Measurements from ENCODE around the gene PCSK9. TPM values are rescaled to one million over a fixed set of nuclear protein-coding genes. Genes with fewer than 3 reads are reported as not detected.

Gene PCSK9
- total RNA-seq, 1 donor from 2014 or later: not detected

DNA sequence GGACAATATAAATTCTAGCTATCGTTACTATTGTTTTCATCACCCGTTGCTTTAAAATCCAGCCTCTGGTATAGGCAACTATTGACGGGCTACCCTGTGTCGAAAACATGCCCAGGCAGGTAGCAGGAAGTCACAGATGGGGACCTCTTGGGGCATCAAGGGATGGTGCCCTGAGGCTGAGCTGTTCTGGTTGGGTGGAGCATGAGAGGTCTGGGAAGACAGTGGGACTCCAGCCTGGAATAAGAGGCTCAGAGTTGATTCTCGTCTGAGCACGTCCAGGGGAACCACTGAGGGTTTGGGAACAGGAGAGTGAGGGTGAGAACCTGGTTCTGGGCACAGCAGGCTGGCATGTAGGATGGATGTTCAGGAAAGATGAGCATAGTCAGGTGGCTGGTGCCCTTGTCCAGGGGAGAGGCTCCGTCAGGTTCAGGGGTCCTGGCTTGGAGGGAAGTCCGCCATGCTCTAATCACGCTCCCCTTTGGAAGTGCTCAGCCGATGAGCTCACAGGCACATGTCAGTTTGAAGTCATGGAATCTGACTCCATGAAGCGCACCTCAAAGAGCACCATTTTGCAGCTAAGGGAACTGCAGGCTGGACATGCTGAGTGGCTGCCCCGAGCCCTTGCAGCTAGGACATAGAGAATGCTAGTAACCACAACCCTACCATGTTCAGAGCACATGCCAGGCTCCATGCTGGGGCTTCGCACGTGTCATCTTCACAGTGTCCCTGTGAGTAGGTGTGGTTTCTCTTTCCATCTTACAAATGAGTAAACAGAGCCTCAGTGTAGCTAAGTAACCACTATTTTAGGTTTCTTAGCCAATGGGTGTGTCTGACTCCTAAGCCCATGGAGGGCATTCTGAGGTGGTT is 21.0 kb downstream of the PCSK9 start:
- no peak for DNase-seq

DNA sequence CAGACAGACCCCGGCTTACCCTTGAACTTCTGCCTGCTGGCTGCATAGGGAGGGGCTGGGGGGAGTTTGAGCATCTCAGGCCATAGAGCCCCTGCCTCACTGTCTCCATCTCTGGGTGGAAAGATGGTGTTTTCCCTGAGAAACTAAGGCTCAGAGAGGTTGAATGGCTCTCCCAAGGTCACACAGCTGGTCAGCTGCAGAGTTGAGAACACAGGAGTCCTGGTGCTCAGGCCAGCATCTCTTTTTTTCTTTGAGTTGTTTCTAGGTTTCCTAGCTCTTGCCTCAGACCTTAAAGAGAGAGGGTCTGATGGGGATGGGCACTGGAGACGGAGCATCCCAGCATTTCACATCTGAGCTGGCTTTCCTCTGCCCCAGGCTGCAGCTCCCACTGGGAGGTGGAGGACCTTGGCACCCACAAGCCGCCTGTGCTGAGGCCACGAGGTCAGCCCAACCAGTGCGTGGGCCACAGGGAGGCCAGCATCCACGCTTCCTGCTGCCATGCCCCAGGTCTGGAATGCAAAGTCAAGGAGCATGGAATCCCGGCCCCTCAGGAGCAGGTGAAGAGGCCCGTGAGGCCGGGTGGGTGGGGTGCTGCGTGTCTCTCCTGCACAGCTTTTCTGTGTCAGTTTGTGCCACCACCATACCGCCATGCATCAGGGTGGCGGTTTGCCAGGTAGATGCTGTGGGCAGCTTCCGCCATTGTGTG is 21.8 kb downstream of the PCSK9 start:
- no peak for DNase-seq

DNA sequence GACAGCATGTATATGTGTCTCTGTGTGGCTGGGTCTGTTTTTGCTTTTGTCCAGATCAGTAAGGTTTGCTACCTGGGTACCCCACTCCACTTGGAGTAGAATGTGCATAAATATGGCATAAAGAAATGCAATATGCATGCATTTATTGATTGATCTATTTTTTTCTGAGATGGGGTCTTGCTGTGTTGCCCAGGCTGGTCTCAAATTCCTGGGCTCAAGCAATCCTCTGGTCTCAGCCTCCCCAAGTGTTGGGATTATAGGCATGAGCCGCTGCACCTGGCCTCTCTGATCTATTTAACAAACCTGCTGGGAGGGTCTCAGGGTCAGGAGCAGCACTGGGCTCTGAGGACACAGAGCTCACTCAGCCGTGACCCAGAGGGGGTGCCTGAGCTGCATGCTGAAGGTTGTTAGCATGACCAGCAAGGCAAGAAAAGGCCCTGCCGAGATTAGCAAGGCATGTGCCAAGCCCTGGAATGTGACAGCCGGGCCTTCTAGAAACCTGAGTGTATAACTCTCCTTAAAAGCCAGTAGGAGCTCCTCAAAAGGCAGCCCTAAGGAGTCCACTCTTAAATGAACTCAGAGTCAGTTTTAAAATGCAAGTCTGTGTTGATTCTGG is 22.5 kb downstream of the PCSK9 start:
- DNase-seq: no peak

DNA sequence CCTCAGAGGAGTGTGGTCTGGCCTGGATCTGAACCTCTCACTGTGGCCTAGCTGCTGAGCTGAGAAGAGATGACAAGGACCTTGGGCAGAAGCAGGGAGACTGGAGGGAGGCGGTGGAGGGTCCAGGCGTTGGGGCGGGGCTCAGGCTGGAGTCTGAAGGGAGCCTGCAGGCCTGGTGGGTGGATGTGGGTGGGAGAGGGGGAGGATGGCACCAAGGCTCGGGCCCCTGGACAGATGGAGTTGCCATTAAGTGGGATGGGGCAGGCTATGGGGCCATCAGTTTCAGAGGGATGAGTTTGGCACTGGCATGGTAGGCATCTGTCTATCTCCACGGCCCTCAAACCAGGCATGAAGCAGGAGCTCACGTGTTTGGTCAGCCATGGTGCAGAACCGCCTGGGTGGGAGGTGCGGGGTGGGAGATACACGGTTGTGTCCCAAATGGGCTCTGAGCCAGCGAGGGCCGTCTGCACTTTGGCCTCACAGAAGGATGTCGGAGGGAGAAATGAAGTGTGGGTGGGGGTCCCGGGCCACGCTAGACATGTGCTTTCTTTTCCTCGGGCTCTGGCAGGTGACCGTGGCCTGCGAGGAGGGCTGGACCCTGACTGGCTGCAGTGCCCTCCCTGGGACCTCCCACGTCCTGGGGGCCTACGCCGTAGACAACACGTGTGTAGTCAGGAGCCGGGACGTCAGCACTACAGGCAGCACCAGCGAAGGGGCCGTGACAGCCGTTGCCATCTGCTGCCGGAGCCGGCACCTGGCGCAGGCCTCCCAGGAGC is 23.6 kb downstream of the PCSK9 start:
- no peak for DNase-seq

DNA sequence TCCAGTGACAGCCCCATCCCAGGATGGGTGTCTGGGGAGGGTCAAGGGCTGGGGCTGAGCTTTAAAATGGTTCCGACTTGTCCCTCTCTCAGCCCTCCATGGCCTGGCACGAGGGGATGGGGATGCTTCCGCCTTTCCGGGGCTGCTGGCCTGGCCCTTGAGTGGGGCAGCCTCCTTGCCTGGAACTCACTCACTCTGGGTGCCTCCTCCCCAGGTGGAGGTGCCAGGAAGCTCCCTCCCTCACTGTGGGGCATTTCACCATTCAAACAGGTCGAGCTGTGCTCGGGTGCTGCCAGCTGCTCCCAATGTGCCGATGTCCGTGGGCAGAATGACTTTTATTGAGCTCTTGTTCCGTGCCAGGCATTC is 24.2 kb downstream of the PCSK9 start:
- DNase-seq: no peak

DNA sequence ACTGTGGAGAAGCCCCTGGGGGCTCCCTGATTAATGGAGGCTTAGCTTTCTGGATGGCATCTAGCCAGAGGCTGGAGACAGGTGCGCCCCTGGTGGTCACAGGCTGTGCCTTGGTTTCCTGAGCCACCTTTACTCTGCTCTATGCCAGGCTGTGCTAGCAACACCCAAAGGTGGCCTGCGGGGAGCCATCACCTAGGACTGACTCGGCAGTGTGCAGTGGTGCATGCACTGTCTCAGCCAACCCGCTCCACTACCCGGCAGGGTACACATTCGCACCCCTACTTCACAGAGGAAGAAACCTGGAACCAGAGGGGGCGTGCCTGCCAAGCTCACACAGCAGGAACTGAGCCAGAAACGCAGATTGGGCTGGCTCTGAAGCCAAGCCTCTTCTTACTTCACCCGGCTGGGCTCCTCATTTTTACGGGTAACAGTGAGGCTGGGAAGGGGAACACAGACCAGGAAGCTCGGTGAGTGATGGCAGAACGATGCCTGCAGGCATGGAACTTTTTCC is 24.8 kb downstream of the PCSK9 start:
- peak; percentile 9 for DNase-seq

DNA sequence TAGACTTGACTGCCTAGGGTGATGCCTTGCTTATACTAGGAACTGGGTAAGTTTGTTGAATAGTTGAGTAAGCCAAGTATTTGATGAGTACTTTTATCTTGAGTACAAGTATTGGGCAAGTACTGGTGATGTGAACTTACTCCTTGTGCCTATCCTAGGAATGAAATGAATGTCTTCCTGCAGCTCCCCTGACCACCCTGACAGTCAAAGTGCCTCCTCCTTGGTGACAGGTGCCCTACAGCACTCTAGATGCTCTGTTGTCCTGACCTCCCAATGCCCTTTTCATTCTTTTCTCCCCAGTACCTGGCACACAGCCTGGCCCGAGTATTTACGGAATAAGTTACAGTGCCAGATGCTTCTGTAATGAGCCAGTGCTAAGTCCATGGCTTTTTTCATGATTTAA is 25.5 kb downstream of the PCSK9 start:
- DNase-seq: no peak

DNA sequence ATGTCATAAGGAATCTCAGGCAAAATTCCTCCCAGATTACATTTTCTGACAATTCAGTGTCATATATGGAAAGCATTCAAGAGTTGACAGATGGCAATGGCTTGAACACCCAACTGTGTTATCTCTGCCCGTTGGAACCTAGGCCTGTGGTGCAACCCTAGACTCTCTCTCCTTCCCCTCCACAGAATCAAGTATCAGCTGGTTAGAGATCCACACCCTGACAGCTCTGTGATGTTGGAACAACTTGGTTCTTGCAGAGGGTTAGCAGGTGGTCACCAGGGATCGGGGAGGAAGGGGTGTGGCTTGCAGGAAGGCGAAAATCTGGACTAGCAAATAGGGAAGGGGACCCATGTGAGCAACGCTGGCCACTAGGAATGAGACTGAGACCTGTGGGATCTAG is 26.3 kb downstream of the PCSK9 start:
- DNase-seq: no peak

DNA sequence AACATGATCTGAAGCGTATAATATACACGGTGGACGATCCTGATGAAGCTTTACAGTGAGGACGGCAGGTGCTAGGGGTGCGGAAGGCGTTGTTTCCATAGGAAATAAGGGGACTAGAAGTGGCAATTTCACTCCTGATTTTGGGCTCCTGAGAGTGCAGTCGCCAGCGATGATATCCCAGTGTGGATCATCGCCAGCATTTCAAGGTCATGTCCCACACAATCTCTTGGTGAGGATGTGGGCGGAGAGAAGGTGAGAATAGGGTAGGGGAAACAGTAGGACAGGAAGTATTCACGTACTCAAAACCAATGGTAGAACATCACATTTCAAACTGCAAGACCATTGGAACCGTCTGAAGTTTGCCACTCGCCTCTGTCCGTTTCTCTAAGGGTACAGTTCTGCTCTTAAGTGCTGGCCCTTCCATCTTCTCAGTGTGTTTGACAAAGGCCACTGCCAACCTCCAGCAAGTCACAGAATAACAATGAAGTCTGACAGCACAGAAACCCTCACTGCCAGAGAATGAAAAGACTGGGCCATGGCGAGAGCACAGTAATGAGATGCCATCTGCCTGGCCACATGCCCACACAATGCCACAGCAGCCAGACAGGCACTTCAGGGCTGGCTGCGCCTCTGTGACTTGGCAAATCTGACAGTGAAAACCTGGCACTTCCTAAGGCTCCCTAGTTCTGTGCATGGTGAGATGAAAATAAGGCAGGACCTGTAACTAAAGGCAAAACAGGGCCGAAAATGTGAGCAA is 27.9 kb downstream of the PCSK9 start:
- DNase-seq: no peak

DNA sequence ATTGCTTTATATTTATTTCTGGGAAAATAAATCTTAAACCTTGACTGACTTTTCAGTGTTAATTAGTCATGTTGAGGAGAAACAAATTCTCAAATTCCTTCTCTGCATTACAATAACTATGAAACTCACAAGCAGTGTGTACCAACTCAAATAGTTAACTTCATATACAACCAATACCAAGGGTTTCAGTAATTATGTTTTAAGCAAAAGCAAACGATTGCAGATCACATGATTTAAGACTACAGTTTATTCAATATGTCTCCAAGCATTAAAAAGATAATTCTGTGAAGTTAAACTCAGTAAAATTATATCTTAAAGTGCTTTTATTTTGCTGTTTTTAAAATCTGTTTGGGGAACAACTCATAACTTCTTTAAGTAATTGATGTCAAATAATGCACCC is 28.6 kb downstream of the PCSK9 start:
- no peak for DNase-seq

DNA sequence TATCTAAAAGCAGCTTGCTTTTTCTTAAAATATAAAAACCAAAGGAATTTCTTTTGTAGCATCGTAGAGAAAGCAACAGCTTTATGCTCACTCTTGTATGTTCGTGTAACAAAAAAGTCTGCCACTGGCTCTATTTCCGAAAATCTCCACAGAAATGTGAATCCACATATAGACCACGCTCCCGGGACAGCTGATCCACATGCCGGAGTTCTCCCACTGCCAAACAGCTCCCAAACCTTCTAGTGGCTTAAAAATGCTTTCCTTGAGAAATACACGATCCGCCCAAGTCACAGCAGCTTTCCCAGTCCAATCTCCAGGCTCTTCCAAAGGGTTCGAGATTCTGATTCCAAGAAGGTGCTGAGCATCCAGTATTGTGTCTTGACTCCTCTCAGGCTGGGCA is 29.3 kb downstream of the PCSK9 start:
- no peak for DNase-seq

DNA sequence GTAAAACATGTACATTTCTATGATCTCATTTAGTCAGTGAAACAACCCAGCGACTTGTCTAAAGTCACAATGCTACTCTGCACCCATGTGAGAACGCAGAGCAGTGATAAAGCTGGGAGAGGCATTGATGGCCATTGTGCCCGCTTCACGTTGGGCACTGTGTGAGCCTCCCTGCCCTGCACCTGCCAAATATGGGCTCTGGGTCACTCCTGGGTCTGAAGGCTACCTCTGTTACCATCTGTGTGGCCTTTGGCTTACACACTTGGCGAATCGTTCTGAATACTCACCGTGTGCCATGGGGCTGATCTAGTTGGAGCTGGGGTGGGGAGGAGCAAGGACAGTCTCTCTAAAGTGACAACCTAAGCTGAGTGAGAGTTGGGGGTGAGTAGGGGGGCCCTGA is 29.9 kb downstream of the PCSK9 start:
- DNase-seq: no peak

DNA sequence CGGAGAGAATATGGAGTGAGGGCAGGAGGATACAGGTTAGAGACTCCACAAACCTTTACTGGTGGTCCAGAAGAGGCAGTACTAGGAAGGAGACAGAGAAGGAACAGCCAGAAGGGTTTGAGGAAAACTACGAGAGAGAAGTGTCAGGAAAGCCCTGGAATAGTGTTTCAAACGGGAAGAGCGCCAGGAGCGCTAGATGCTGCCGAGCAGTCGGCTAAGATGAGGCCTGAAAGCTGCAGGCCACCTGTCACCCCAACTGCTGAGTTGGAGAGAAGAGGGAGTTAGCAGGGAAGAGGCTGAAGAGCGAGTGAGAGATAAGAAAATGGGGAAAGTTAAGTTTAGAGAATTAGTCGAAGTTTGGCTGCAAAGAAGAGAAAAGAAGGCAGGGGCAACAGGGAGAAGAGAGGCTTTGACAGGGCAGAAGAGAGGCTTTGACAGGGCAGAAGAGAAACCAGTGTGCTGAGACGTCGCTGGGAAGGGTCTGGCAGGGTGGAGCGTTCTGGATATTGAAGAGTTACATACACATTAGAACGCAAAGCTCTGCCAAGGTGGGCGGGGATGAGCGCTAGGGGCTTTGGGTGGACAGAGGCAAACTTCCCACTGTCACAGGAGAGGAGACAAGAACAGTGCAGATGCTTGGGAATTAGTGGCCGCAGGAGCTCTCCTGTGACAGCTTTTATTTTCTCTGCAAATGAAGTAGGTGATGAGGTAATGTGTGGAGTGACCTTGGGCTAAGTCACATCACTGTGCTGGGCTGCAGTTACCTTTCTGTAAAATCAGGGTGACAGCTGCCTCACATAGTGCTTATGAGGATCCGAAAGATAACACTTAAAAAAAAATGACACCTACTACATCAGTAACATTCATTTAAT is 31.2 kb downstream of the PCSK9 start:
- no peak for DNase-seq

DNA sequence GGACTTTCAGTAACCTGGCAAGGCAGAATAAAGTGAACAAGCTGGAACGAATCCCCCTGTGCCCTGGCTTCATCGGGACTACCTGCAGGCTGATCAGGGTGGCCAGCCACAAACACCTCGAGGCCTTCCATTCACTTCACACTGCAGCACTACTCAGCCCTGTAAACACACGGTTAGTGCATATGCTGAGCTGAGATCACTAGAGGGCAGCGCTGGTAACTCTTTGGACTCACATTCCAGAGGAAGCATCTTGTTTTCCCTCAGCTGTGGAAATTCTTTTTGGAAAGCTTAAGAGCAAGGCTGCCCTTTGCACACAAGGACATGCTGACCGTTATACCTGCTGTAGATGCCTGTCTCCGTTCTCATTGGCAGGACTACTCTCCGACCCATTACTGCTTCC is 32.1 kb downstream of the PCSK9 start:
- DNase-seq: peak; percentile 77

DNA sequence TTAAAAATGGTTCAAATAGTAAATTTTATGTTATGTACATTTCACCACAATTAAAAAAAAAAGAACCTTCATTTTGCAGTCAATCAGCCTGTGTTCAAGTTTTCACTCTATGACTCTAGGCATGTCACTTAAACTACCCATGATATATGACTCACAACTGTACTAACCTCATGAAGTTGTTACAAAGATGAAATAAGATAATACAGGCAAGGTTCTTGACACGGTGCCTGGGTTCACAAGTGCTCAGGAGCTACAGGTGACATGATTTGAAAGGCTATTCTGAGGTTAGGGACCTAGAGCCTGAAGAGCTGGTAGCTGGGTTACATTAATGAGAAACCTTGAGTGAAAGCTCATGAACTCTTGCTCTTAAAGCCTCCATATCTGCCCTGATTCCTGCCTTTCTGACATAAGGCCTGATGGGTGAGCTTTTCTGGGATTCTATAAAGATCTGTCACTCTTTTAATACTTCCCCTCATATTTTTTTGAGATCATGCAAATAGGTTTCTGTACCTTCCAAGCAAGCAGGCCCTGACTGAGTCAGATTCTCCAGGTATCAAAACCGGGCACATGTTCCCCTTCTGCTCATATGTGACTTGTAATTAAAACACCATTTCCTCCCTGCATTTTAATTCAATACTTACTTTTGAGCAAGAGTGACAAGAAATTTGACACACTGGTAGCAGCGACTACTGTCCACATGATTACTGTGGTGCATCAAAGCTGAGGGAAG is 34.0 kb downstream of the PCSK9 start:
- no peak for DNase-seq

DNA sequence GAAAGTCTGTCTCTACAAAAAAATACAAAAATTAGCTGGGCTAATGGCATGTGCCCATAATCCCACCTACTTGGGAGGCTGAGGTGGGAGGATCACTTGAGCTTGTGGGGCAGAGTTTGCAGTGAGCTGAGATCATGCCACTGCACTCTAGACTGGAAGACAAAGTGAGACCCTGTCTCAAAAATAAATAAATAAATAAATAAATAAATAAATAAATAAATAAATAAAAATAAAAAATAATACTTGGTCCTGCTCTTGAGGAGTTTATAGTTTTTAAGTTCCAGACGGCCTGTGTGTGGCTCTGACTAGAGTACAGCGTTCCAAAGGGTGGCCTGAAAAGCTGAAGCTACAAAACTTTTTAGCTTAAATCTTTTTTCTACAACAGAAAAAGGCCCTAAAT is 35.1 kb downstream of the PCSK9 start:
- DNase-seq: no peak

DNA sequence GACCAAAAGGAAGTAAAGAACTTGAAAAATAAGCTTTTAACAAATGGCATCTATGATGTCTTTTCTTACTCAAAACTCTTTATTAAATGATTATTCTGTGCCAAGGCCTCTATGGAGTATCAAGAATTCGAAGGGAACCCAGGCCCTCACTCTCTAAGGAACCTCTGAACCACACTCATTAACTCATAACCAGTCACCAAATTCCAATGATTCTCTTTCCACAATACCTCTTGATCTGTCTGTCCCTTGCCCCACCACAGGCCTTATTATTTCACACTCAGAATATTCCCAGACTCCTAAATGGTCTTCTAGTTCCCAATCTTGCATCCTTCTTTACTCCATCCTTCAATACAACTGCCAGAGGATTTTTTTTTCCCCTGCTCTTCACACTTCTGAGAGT is 37.0 kb downstream of the PCSK9 start:
- no peak for DNase-seq

DNA sequence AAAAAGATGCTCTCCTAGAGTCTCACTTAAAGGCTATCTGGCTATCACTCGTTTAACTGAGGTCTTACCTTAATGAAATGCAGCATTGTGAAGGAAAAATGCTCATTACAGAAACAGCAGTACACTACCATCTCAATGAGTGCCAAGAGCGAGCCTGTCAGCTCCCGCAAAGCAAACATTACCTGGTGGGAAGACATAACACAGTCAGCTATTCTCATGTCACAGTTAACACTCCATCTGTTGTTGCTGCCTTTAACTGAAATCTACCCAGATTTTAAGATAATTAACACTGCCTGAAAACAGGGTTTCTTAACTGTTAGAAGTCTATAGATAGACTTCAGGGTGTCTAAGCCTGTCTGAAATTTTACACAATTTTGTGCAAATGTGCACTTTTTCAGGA is 39.1 kb downstream of the PCSK9 start:
- no peak for DNase-seq

DNA sequence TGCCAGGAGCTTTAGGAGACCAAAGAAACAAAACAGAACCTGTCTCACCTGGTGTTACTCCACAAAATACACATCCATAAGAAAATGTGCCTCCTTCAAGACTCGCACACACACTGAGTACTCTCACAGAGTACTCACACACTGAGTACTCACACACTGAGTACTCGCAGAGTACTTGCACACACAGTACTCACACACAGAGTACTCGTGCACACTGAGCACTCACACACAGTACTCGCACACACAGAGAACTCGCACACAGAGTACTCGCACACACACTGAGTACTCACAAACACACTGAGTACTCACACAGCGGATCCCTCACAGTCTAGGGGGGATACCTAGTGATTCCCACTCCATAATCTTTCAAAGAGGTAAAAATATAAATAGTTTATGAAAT is 40.3 kb downstream of the PCSK9 start:
- no peak for DNase-seq

DNA sequence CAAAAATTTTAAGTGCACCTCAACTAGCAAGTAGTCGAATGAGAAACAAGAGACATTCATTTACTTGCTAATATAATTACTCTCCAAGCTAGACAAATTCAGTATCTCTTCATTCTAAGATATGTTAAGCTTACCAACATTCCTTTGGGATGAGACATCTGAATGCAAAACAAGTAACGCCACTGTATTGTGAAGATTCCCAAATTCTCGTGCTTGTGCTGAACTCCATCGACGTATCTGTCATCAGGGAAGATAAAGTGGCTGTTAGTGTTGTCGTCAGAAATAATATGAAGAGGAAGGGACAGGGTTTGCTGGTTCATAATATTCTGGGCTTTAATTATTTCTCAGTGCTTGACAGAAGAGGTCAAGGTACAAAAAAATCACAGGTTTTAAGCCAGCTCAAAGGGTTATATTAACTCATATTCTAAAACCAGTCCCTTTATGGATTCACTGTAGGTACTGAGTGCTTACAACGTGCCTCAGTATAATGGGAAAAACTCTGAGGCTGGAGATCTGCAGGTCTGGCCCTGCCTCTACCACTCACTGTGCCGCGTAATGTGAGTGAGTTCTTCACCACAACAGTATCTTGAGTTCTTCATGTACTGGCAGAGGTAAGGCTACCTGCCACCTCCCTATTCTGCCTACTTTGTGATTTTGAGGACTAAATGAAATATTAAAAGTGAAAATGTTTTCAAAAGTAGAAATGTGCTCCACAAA is 42.0 kb downstream of the PCSK9 start:
- DNase-seq: peak; percentile 50

Data from dermis blood vessel endothelial cell (primary cell).